Choroid plexus epithelial cell (primary cell): ENCODE results near the gene OPTN.

Source experiments
- DNase-seq: peaks from one replicate; pipeline ENCODE4 v3.0.0-alpha.2; 2010; ENCODE audit warnings: low read depth
- H3K4me3 ChIP-seq: 2 replicates; pipeline ENCODE4 v1.5.1; 2011; ENCODE audit warnings: low read depth, mild to moderate bottlenecking, control low read depth, low read length, moderate library complexity
- CTCF ChIP-seq: conservative IDR thresholded peaks from 2 replicates; pipeline ENCODE4 v1.5.1; 2011; ENCODE audit warnings: low read depth, mild to moderate bottlenecking, control low read depth, inconsistent platforms, low read length, moderate library complexity

OPTN gene

DNA sequence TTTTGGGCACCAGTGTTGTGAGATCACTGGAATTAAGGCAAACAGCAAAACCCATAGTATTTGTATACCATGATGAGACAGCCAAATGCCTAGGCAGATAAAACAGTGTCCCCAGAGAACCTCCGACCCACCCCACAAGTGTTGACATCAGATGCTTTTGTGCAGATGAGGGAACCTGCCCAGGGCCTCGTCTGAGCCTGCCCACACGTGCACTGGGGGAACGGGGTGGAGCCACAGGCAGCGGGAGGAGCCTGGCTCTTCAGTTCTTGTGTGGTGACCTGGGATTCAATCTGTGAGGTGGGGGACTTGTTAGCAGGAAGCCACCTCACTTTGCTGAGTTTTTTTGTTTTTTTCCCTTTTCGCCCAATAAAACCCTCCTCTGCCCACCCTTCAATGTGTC lies 33.4 kb upstream of the OPTN start:
- H3K4me3 ChIP-seq: no peak overlapping the region
- no peak for TF ChIP-seq CTCF
- no peak for DNase-seq

DNA sequence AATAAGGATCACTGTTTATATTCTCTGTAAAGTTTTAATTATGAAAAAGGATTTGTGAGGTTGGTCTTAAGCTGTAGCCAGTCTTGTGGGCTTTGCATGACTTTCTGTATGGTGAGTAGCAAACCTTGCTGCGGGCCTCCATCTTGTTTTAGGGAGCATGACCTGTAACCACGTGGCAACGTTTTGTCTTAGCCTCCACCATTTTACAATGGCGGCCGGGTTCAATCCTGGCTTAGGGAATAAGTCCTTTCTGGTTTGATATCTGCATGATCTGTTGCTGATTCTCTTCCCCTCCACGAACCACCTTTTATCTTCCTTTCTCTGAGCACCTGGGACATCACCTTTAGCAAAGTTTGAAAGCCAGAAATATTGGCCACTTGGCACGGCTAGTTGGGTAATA lies 32.5 kb upstream of the OPTN start:
- TF ChIP-seq CTCF: no peak
- no peak overlapping the region for H3K4me3 ChIP-seq
- DNase-seq: no peak

DNA sequence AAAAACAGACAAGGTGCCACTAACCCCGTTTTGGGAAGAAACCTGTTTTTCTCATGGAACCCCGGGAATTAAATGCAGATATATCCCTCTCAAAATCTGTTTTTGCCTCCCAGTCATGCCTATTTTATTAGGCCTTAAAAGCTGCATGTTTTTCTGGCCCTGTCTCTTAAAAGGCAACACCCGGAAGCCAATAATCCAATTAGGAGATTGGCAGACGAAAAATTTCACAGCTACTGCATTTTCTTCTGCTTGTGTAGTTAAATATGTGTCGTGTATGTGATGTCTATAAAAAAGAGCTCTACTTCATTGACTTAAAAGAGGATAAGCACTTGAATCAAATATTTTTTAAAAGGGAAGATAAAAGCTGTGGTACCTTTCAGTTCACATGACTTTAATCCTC lies 31.9 kb upstream of the OPTN start:
- no peak overlapping the region for H3K4me3 ChIP-seq
- TF ChIP-seq CTCF: no peak
- no peak for DNase-seq

GRCh38 chr10:13068484-13068883 lies 31.5 kb upstream of the OPTN start:
- TF ChIP-seq CTCF: no peak
- no peak overlapping the region for H3K4me3 ChIP-seq
- DNase-seq: no peak

DNA sequence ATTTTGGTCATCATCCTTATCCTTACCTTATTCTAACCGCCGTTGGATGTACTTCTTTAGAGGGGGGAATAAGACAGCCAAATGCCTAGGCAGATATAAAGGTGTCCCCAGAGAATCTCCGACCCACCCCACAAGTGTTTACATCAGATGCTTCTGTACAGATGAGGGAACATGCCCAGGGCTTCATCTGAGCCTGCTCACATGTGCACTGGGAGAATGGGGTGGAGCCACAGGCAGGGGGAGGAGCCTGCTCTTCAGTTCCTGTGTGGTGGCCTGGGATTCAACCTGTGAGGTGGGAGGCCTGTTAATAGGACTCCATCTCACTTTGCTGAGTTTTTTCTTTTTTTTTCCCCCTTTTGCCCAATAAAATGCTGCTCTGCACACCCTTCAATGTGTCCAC lies 27.6 kb upstream of the OPTN start:
- no peak for TF ChIP-seq CTCF
- DNase-seq: no peak

DNA sequence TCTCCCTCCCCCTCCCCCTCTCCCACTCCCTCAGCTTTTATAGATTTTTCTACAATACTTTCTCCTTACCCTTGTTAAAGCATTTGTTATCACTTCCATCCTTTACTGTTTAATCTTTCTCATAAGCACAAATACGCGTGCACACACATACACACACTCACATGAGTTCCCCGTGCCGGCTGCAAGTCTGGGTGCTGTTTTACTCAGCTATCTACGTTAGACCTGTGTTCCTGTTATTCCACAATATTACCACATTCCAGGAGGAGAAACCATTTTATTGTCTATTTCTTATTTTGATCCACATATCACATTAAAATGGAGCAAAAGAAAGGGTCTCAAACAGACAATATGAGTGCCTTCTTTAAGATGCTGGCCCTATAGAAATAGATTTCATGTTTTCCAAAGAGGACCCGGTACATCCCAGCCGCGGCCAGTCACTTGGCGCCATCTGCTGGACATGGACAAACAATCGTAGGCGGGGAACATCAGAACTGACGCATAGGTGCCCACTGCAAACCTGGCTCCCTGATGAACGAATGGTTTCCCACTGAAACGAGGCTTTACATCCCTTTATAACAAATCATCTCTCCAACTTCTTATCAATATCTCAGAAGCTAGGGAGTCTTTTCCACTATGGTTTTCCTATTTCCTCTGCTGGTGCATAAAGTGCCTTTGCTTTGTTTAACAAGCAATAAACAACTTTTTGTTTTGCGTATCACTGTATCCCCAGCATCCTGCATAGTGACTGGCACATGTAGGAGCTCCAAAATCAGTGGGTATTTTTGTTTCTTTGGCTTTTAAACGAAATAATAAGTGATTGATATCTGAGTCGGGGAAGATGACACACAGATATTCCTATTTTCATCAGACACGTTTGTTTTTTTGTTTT lies 25.2 kb upstream of the OPTN start:
- TF ChIP-seq CTCF: peak; percentile 96
- DNase-seq: peak; percentile 81
- H3K4me3 ChIP-seq: no peak overlapping the region

More for the DNA sequence above, 27.6 kb upstream of the OPTN start:
- no peak overlapping the region for H3K4me3 ChIP-seq
